Mesendoderm (in vitro differentiated cells): ENCODE measurements around the gene DPM3.
A peak's percentile ranks its signal among the peaks of the same experiment; 100 is the strongest.

Experiments
- DNase-seq: peaks from one replicate; pipeline ENCODE4 v3.0.0; 2013
- H2AK5ac ChIP-seq: 2 replicates; pipeline ENCODE4 v1.6.1; 2013; ENCODE audit warnings: low read length, inconsistent platforms
- H2BK120ac ChIP-seq: 2 replicates; pipeline ENCODE4 v1.6.1; 2013; ENCODE audit warnings: low read depth, mild to moderate bottlenecking, low read length, moderate library complexity, mixed read lengths
- H2BK15ac ChIP-seq: replicated peaks from 2 replicates; pipeline ENCODE4 v1.6.1; 2013; ENCODE audit warnings: low read depth, mild to moderate bottlenecking, moderate library complexity
- H2BK5ac ChIP-seq: 2 replicates; pipeline ENCODE4 v1.6.1; 2013; ENCODE audit warnings: low read length, inconsistent platforms
- H3K18ac ChIP-seq: 2 replicates; pipeline ENCODE4 v1.6.1; 2013; ENCODE audit warnings: mild to moderate bottlenecking, low read length, mixed read lengths
- H3K23ac ChIP-seq: one replicate; pipeline ENCODE4 v1.6.1; 2013; ENCODE audit warnings: low read length
- H3K27ac ChIP-seq: 2 replicates; pipeline ENCODE4 v1.5.1; 2013; ENCODE audit warnings: low read depth, mild to moderate bottlenecking, inconsistent platforms, low read length, moderate library complexity
- H3K27me3 ChIP-seq: 2 replicates; pipeline ENCODE4 v1.6.1; 2013; ENCODE audit warnings: low read length, control low read depth, mild to moderate bottlenecking, inconsistent platforms; ENCODE audit not compliant: insufficient read depth, poor library complexity
- H3K36me3 ChIP-seq: 2 replicates; pipeline ENCODE4 v1.6.1; 2013; ENCODE audit warnings: low read length, inconsistent platforms; ENCODE audit not compliant: control insufficient read depth, insufficient read depth
- H3K4ac ChIP-seq: one replicate; pipeline ENCODE4 v1.6.1; 2013; ENCODE audit warnings: low read depth, mild to moderate bottlenecking, low read length, moderate library complexity
- H3K4me1 ChIP-seq: 2 replicates; pipeline ENCODE4 v1.6.1; 2013; ENCODE audit warnings: low read depth, low read length, inconsistent platforms; ENCODE audit not compliant: control insufficient read depth
- H3K4me2 ChIP-seq: 2 replicates; pipeline ENCODE4 v1.6.1; 2013; ENCODE audit warnings: low read length
- H3K4me3 ChIP-seq: 2 replicates; pipeline ENCODE4 v1.5.1; 2013; ENCODE audit warnings: mild to moderate bottlenecking, low read length
- H3K56ac ChIP-seq: one replicate; pipeline ENCODE4 v1.6.1; 2013; ENCODE audit warnings: low read length
- H3K79me1 ChIP-seq: 2 replicates; pipeline ENCODE4 v1.6.1; 2013; ENCODE audit warnings: low read length, inconsistent platforms
- H3K79me2 ChIP-seq: 2 replicates; pipeline ENCODE4 v1.6.1; 2013; ENCODE audit warnings: mild to moderate bottlenecking, low read length; ENCODE audit not compliant: control insufficient read depth, insufficient read depth
- H3K9ac ChIP-seq: 2 replicates; pipeline ENCODE4 v1.6.1; 2013; ENCODE audit warnings: low read length, inconsistent platforms
- H4K5ac ChIP-seq: one replicate; pipeline ENCODE4 v1.6.1; 2013; ENCODE audit warnings: low read length
- H4K8ac ChIP-seq: one replicate; pipeline ENCODE4 v1.6.1; 2013; ENCODE audit warnings: low read depth, mild to moderate bottlenecking, control low read depth, low read length, moderate library complexity
- WGBS: extraction: QIAGEN DNeasy Blood & Tissue Kit; methylation state at CpG from one replicate; pipeline ENCODE4 v1.1.7; 2013; ENCODE audit warnings: low lambda C conversion rate, missing lambda C conversion rate; ENCODE audit not compliant: insufficient coverage; ENCODE audit errors: extremely low coverage; 5-methylcytosine and 5-hydroxymethylcytosine counted together

DPM3 gene

DNA sequence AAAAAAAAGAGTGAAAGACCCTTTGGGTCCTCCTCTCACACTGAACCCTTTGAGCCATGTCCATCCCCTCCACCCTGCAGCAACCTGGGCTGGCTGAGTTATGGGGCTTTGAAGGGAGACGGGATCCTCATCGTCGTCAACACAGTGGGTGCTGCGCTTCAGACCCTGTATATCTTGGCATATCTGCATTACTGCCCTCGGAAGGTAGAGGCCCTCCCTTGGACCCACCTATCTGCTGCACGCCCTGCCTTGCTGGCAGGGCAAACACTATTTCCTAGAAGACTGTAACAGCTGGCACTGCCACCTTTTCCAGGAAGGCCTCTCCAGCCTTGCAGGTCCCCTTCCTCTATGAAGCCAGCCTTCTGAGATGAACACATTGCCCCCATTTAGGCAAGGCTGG lies 3.6 kb downstream of the DPM3 start:
- Histone ChIP-seq H3K27ac (no peak overlapping the region), H3K9ac (peak overlapping the region; percentile 72)
- no CpG with 5 or more reads among the region's 6 CpGs for WGBS

DNA sequence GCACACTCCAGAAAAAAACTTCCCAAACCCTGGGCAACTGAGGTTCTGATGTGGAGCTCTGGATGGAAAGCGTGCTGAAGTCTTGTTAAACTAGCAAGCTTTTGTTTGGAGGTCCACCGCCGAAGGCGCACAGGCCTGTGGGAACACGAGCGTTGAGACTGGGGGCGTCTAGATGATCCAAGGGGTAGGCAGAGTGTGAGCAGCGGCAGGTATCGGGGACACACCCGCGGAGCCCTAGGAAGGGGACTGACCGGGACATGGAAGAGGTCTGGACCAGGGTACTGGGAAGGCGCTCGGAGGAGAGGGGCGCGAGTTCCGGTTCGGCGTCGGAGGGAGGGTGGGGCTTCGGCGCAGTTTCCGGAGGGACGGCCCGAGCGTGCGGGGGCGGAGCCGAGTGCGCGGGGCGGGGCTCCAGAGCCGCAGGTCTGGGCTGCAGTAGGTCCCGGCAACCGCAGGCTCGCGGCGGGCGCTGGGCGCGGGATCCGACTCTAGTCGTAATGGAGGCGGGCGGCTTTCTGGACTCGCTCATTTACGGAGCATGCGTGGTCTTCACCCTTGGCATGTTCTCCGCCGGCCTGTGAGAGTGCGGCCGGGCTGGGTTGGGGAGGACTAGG lies 4.8 kb downstream of the DPM3 start, which contains the start of gene SLC50A1:
Gene SLC50A1 (plus strand): TSS at position 438 of the 614 bp plus-strand sequence. CDS start 60 bp downstream, at position 498.
- peak within 1 kb of the TSS; percentile 79 for H2AK5ac ChIP-seq
- H4K8ac ChIP-seq, result peak within 1 kb of the TSS; percentile 41

More for the DNA sequence above, 3.6 kb downstream of the DPM3 start:
- H3K4me1 ChIP-seq, result peaks cover 3% of the 10 kb centered on the region
- DNase-seq, result no peak
- H3K18ac ChIP-seq, result no peak overlapping the region
- H3K4me2 ChIP-seq, result peak overlapping the region; percentile 35
- H2BK15ac ChIP-seq, result no peak overlapping the region
- H3K27me3 ChIP-seq, result no peaks in the 10 kb centered on the region
- H3K4ac ChIP-seq, result no peak overlapping the region
- H2AK5ac ChIP-seq, result peak overlapping the region; percentile 20
- no peak overlapping the region for H4K5ac ChIP-seq
- no peak overlapping the region for H3K23ac ChIP-seq
- H2BK5ac ChIP-seq, result peak overlapping the region; percentile 65
- H3K79me1 ChIP-seq, result peaks cover 9% of the 10 kb centered on the region
- no peak overlapping the region for H4K8ac ChIP-seq
- H3K79me2 ChIP-seq, result no peaks in the 10 kb centered on the region
- H3K56ac ChIP-seq, result peak overlapping the region; percentile 82
- no peak overlapping the region for H2BK120ac ChIP-seq
- H3K4me3 ChIP-seq, result peak overlapping the region; percentile 4
- H3K36me3 ChIP-seq, result no peaks in the 10 kb centered on the region

DNA sequence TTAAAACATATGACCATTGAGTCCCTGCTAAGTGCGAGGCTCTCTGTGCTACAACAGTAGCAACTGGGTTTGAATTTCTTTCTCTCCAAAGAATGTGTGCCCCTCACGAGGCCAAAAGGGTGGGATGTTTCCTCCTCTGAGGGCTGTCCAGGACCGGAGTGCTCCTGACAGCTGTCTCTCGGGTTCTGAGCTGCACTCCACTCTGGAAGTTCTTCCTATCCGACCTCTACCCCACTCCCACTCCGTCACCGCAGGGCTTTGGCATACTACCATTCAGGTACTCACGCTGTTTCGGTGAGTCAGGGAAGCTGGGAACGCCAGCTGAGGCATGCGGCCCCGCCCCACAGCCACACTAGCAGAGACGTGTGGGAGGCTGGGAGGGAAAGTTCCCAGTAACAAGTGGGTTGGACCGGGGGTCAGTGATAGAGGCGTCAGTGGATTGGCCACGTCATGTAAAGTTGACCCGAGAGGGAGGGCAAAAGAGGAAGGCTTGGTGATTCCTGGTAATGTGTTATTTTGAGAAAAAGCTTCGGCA lies 5.4 kb downstream of the DPM3 start:
- DNase-seq, result peak; percentile 91

More for the DNA sequence above, 4.8 kb downstream of the DPM3 start, which contains the start of gene SLC50A1:
- WGBS, result no CpG with 5 or more reads among the region's 52 CpGs
- no peaks in the 10 kb centered on the region for H3K27me3 ChIP-seq
- H3K23ac ChIP-seq, result peak within 1 kb of the TSS; percentile 95
- H3K4me1 ChIP-seq, result peaks cover 3% of the 10 kb centered on the region
- peak within 1 kb of the TSS; percentile 95 for H2BK5ac ChIP-seq
- H3K4me2 ChIP-seq, result peak within 1 kb of the TSS; percentile 98
- peak within 1 kb of the TSS; percentile 99 for H3K9ac ChIP-seq
- H3K79me1 ChIP-seq, result peaks cover 9% of the 10 kb centered on the region
- peak within 1 kb of the TSS; percentile 97 for H3K27ac ChIP-seq
- H4K5ac ChIP-seq, result no peak within 1 kb of the TSS
- no peaks in the 10 kb centered on the region for H3K79me2 ChIP-seq
- H3K18ac ChIP-seq, result peak within 1 kb of the TSS; percentile 34
- peak within 1 kb of the TSS; percentile 73 for H3K4ac ChIP-seq
- H3K4me3 ChIP-seq, result peak within 1 kb of the TSS; percentile 97
- H3K36me3 ChIP-seq, result no peaks in the 10 kb centered on the region
- no peak within 1 kb of the TSS for H2BK15ac ChIP-seq
- peak within 1 kb of the TSS; percentile 99 for H3K56ac ChIP-seq
- peak; percentile 96 for DNase-seq
- no peak within 1 kb of the TSS for H2BK120ac ChIP-seq

DNA sequence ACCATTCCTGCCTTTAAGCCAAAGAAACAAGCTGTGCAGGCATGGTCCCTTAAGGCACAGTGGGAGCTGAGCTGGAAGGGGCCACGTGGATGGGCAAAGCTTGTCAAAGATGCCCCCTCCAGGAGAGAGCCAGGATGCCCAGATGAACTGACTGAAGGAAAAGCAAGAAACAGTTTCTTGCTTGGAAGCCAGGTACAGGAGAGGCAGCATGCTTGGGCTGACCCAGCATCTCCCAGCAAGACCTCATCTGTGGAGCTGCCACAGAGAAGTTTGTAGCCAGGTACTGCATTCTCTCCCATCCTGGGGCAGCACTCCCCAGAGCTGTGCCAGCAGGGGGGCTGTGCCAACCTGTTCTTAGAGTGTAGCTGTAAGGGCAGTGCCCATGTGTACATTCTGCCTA lies 6.0 kb downstream of the DPM3 start:
- Histone ChIP-seq H3K27me3 (no peaks in the 10 kb centered on the region), H2BK5ac (no peak overlapping the region), H2BK120ac (no peak overlapping the region), H3K27ac (no peak overlapping the region), H2AK5ac (no peak overlapping the region), H3K18ac (no peak overlapping the region), H4K5ac (no peak overlapping the region), H3K56ac (no peak overlapping the region), H3K4me3 (no peak overlapping the region), H3K79me1 (peaks cover 9% of the 10 kb centered on the region), H3K9ac (no peak overlapping the region), H3K4me1 (peaks cover 7% of the 10 kb centered on the region), H3K23ac (no peak overlapping the region), H3K79me2 (no peaks in the 10 kb centered on the region), H3K36me3 (no peaks in the 10 kb centered on the region), H3K4ac (no peak overlapping the region), H3K4me2 (no peak overlapping the region), H2BK15ac (no peak overlapping the region), H4K8ac (no peak overlapping the region)
- DNase-seq, result no peak
- no CpG with 5 or more reads among the region's 1 CpG for WGBS

More for the DNA sequence above, 5.4 kb downstream of the DPM3 start:
- no peak overlapping the region for H2BK15ac ChIP-seq
- H3K27me3 ChIP-seq, result no peaks in the 10 kb centered on the region
- no peak overlapping the region for H4K8ac ChIP-seq
- peak overlapping the region; percentile 56 for H3K4me2 ChIP-seq
- no CpG with 5 or more reads among the region's 18 CpGs for WGBS
- H3K4me3 ChIP-seq, result peak overlapping the region; percentile 55
- H2BK5ac ChIP-seq, result no peak overlapping the region
- H3K4me1 ChIP-seq, result peaks cover 4% of the 10 kb centered on the region
- peak overlapping the region; percentile 94 for H3K56ac ChIP-seq
- peak overlapping the region; percentile 46 for H3K4ac ChIP-seq
- peak overlapping the region; percentile 91 for H3K27ac ChIP-seq
- no peak overlapping the region for H4K5ac ChIP-seq
- H2AK5ac ChIP-seq, result no peak overlapping the region
- H3K79me2 ChIP-seq, result no peaks in the 10 kb centered on the region
- no peak overlapping the region for H2BK120ac ChIP-seq
- peak overlapping the region; percentile 82 for H3K9ac ChIP-seq
- peaks cover 9% of the 10 kb centered on the region for H3K79me1 ChIP-seq
- no peaks in the 10 kb centered on the region for H3K36me3 ChIP-seq
- H3K18ac ChIP-seq, result peak overlapping the region; percentile 22
- no peak overlapping the region for H3K23ac ChIP-seq

DNA sequence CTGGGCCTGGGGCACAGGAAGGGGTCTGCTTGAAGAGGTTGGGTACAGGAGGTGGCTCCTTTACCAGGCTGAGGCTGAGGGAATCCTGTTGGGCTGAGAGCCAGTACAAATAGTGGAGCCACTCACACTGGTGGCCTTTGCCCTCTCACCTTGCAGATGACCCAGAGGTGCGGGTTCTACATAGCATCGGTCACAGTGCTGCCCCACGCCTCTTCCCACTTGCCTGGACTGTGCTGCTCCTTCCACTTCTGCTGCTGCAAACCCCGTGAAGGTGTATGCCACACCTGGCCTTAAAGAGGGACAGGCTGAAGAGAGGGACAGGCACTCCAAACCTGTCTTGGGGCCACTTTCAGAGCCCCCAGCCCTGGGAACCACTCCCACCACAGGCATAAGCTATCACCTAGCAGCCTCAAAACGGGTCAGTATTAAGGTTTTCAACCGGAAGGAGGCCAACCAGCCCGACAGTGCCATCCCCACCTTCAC lies 6.5 kb downstream of the DPM3 start:
- no peaks in the 10 kb centered on the region for H3K27me3 ChIP-seq
- H3K4me3 ChIP-seq, result no peak overlapping the region
- WGBS, result no CpG with 5 or more reads among the region's 7 CpGs

More for the DNA sequence above, 6.5 kb downstream of the DPM3 start:
- Histone ChIP-seq H3K18ac (no peak overlapping the region), H4K5ac (no peak overlapping the region), H3K79me1 (peaks cover 9% of the 10 kb centered on the region), H4K8ac (no peak overlapping the region), H3K36me3 (no peaks in the 10 kb centered on the region), H2BK120ac (no peak overlapping the region), H3K27ac (no peak overlapping the region), H3K56ac (no peak overlapping the region), H2BK5ac (no peak overlapping the region), H3K4ac (no peak overlapping the region), H2BK15ac (no peak overlapping the region), H3K9ac (no peak overlapping the region), H3K4me2 (no peak overlapping the region), H2AK5ac (no peak overlapping the region), H3K4me1 (peaks cover 11% of the 10 kb centered on the region), H3K79me2 (no peaks in the 10 kb centered on the region), H3K23ac (no peak overlapping the region)
- no peak for DNase-seq
